Colonic mucosa (tissue), 4 donors: Measurements from ENCODE around the gene ABCA4. TPM values are rescaled to one million over a fixed set of nuclear protein-coding genes. Genes with fewer than 3 reads are reported as not detected.

Experiments used
- DNase-seq: peaks from one replicate; pipeline ENCODE4 v3.0.0-alpha.2; 2020
- H3K27ac ChIP-seq: fragments of 200-600 bp; one replicate; pipeline ENCODE4 v1.8.0; 2021
- H3K27me3 ChIP-seq: fragments of 200-600 bp; one replicate; pipeline ENCODE4 v1.8.0; 2021
- H3K36me3 ChIP-seq: fragments of 200-600 bp; one replicate; pipeline ENCODE4 v1.8.0; 2021
- H3K4me1 ChIP-seq: fragments of 200-600 bp; one replicate; pipeline ENCODE4 v1.8.0; 2021; ENCODE audit warnings: mild to moderate bottlenecking
- H3K4me3 ChIP-seq: fragments of 200-600 bp; one replicate; pipeline ENCODE4 v1.8.0; 2021
- H3K9ac ChIP-seq, 2 donors: one replicate each; pipeline ENCODE4 v1.7.0; 2013; ENCODE audit warnings: control low read depth in 2 of 2, low read depth in 2 of 2, low read length in 2 of 2
- H3K9me3 ChIP-seq: fragments of 200-600 bp; one replicate; pipeline ENCODE4 v1.8.0; 2021
- CTCF ChIP-seq: fragments of 200-600 bp; IDR thresholded peaks from one replicate; pipeline ENCODE4 v1.8.0; 2022; ENCODE audit warnings: antibody characterized with exemption, mild to moderate bottlenecking
- intact Hi-C: fragments of 100-400 bp; cut with DNase I; formaldehyde crosslinking; loops from one replicate; pipeline ENCODE4 v1.14.1; 2022
- total RNA-seq, 2 donors: library from RNA; stranded (reverse); fragmentation: NEBNext Ultra II Directional in 1 of 2; extraction: Animal tissue kit (Norgen Biotek cat#: 25700) in 1 of 2; gene quantifications; one replicate each; pipeline ENCODE4 v1.2.1, GENCODE V29; 2021
- donor health status: healthy.
- donor health status: DM: no; HTN: no; CAD: no.
- donor health status: DM: no; HTN: no; CAD: no.

Gene ABCA4
- total RNA-seq, 2 donors from 2014 or later, result 0.02 to 0.27 TPM

GRCh38 chr1:94111879-94112278 lies 9.1 kb downstream of the ABCA4 start:
- no peaks in the 10 kb centered on the region for H3K36me3 ChIP-seq
- no peaks in the 10 kb centered on the region for H3K27me3 ChIP-seq
- H3K4me1 ChIP-seq, result no peaks in the 10 kb centered on the region
- no peak for DNase-seq
- no peak overlapping the region for H3K4me3 ChIP-seq
- no peak overlapping the region for H3K27ac ChIP-seq
- H3K9ac ChIP-seq, result no peak overlapping the region
- no peak for TF ChIP-seq CTCF
- no peaks in the 10 kb centered on the region for H3K9me3 ChIP-seq
- intact Hi-C loops, result no loop called here

- H3K9ac ChIP-seq, result no peak overlapping the region
- no peak for TF ChIP-seq CTCF
- H3K27me3 ChIP-seq, result no peaks in the 10 kb centered on the region
- H3K4me3 ChIP-seq, result no peak overlapping the region
- H3K4me1 ChIP-seq, result no peaks in the 10 kb centered on the region
- no peaks in the 10 kb centered on the region for H3K36me3 ChIP-seq
- no peaks in the 10 kb centered on the region for H3K9me3 ChIP-seq
- DNase-seq, result no peak
- no peak overlapping the region for H3K27ac ChIP-seq
- intact Hi-C loops, result no loop called here
Measured at GRCh38 chr1:94110946-94111740, 9.8 kb downstream of the ABCA4 start.

- intact Hi-C loops, result no loop called here
- no peak for DNase-seq
- no peaks in the 10 kb centered on the region for H3K4me1 ChIP-seq
- no peaks in the 10 kb centered on the region for H3K9me3 ChIP-seq
- no peak for TF ChIP-seq CTCF
- no peak overlapping the region for H3K27ac ChIP-seq
- no peak overlapping the region for H3K9ac ChIP-seq
- H3K27me3 ChIP-seq, result no peaks in the 10 kb centered on the region
- H3K36me3 ChIP-seq, result no peaks in the 10 kb centered on the region
- no peak overlapping the region for H3K4me3 ChIP-seq
Measured at GRCh38 chr1:94110021-94110761, 10.8 kb downstream of the ABCA4 start.

- intact Hi-C loops, result no loop called here
- no peak overlapping the region for H3K4me3 ChIP-seq
- H3K27ac ChIP-seq, result no peak overlapping the region
- no peaks in the 10 kb centered on the region for H3K27me3 ChIP-seq
- H3K4me1 ChIP-seq, result no peaks in the 10 kb centered on the region
- H3K36me3 ChIP-seq, result no peaks in the 10 kb centered on the region
- no peaks in the 10 kb centered on the region for H3K9me3 ChIP-seq
- no peak overlapping the region for H3K9ac ChIP-seq
- DNase-seq, result no peak
- TF ChIP-seq CTCF, result no peak
Measured at GRCh38 chr1:94109478-94109877, 11.5 kb downstream of the ABCA4 start.

- TF ChIP-seq CTCF, result no peak
- Histone ChIP-seq H3K9me3 (no peaks in the 10 kb centered on the region), H3K4me3 (no peak overlapping the region), H3K9ac (no peak overlapping the region), H3K4me1 (no peaks in the 10 kb centered on the region), H3K36me3 (no peaks in the 10 kb centered on the region), H3K27ac (no peak overlapping the region), H3K27me3 (no peaks in the 10 kb centered on the region)
- intact Hi-C loops, result no loop called here
- DNase-seq, result no peak
Measured at GRCh38 chr1:94107141-94107540, 13.8 kb downstream of the ABCA4 start.
